Activated CD8-positive, alpha-beta memory T cell treated with anti-CD3 and anti-CD28 coated beads for 24 hours (primary cell): ENCODE data around the gene ZNF775.
"Not testable (repeated sequence)": the region's sequence is repeated elsewhere in the genome, so short reads cannot be mapped to it uniquely, and the experiment has no call there.

ENCODE experiments used
- DNase-seq: peaks from one replicate; pipeline ENCODE4 v3.0.0-alpha.2; 2020

The ZNF775 gene

GRCh38 chr7:150383710-150384397 is 4.7 kb downstream of the ZNF775 start:
- no peak for DNase-seq

- DNase-seq: no peak
Measured at GRCh38 chr7:150384406-150385301, 5.5 kb downstream of the ZNF775 start.

- DNase-seq: no peak
Measured at GRCh38 chr7:150385302-150385723, 6.2 kb downstream of the ZNF775 start.

- DNase-seq: not testable (repeated sequence)
Measured at GRCh38 chr7:150385884-150386283, 6.8 kb downstream of the ZNF775 start.

GRCh38 chr7:150388306-150388705 is 9.2 kb downstream of the ZNF775 start:
- no peak for DNase-seq

- no peak for DNase-seq
Measured at GRCh38 chr7:150388709-150389531, 9.8 kb downstream of the ZNF775 start.

- DNase-seq: no peak
Measured at GRCh38 chr7:150389532-150389816, 10.3 kb downstream of the ZNF775 start.

GRCh38 chr7:150390205-150390604 is 11.1 kb downstream of the ZNF775 start:
- DNase-seq: no peak

- no peak for DNase-seq
Measured at GRCh38 chr7:150393325-150393724, 14.2 kb downstream of the ZNF775 start.

GRCh38 chr7:150396426-150396825 is 17.3 kb downstream of the ZNF775 start:
- DNase-seq: no peak

GRCh38 chr7:150396851-150397260 is 17.7 kb downstream of the ZNF775 start:
- DNase-seq: no peak

- DNase-seq: no peak
Measured at GRCh38 chr7:150397346-150398107, 18.4 kb downstream of the ZNF775 start.

GRCh38 chr7:150398108-150398964 is 19.2 kb downstream of the ZNF775 start:
- no peak for DNase-seq

- no peak for DNase-seq
Measured at GRCh38 chr7:150398965-150399320, 19.8 kb downstream of the ZNF775 start.

GRCh38 chr7:150399421-150400007 is 20.4 kb downstream of the ZNF775 start:
- DNase-seq: no peak

- no peak for DNase-seq
Measured at GRCh38 chr7:150400008-150400787, 21.1 kb downstream of the ZNF775 start.

GRCh38 chr7:150400788-150401423 is 21.8 kb downstream of the ZNF775 start:
- no peak for DNase-seq

GRCh38 chr7:150401424-150401790 is 22.3 kb downstream of the ZNF775 start:
- no peak for DNase-seq

- no peak for DNase-seq
Measured at GRCh38 chr7:150401861-150402631, 22.9 kb downstream of the ZNF775 start.
